Neural cell (in vitro differentiated cells): ENCODE data around the gene ZBTB2. TPM values are rescaled to one million over a fixed set of nuclear protein-coding genes. Genes with fewer than 3 reads are reported as not detected.
"Not testable (repeated sequence)": the region's sequence is repeated elsewhere in the genome, so short reads cannot be mapped to it uniquely, and the experiment has no call there.

Experiments
- H2AFZ ChIP-seq: fragments of 200-600, 300-800 bp; sonication (generic), shearing (Covaris generic); 2 replicates; pipeline ENCODE4 v1.6.0; 2014; ENCODE audit warnings: low read depth, mild to moderate bottlenecking, antibody characterized with exemption, low read length, moderate library complexity
- H3F3A ChIP-seq: fragments of 200-600 bp; shearing (Covaris generic); 2 replicates; pipeline ENCODE4 v1.6.1; 2016; ENCODE audit warnings: mild to moderate bottlenecking, moderate library complexity, mixed read lengths, antibody characterized with exemption, low read length; ENCODE audit not compliant: insufficient read depth, poor library complexity, severe bottlenecking
- H3K27ac ChIP-seq: fragments of 200-600, 300-800 bp; sonication (generic), shearing (Covaris generic); 2 replicates; pipeline ENCODE4 v1.5.1; 2014; ENCODE audit warnings: mild to moderate bottlenecking, low read length, moderate library complexity
- H3K27me3 ChIP-seq: fragments of 300-800, 200-600 bp; sonication (generic), shearing (Covaris generic); 2 replicates; pipeline ENCODE4 v1.6.0; 2014; ENCODE audit warnings: mild to moderate bottlenecking, low read depth, low read length, moderate library complexity; ENCODE audit not compliant: insufficient read depth
- H3K36me3 ChIP-seq: fragments of 300-800, 200-600 bp; sonication (generic), shearing (Covaris generic); 2 replicates; pipeline ENCODE4 v1.5.1; 2014; ENCODE audit warnings: mild to moderate bottlenecking, antibody characterized with exemption, low read length, moderate library complexity; ENCODE audit not compliant: insufficient read depth
- H3K4me2 ChIP-seq: fragments of 300-800, 200-600 bp; sonication (generic), shearing (Covaris generic); 2 replicates; pipeline ENCODE4 v1.6.0; 2014; ENCODE audit warnings: mild to moderate bottlenecking, low read length
- H3K4me3 ChIP-seq: fragments of 300-800, 200-600 bp; sonication (generic), shearing (Covaris generic); 2 replicates; pipeline ENCODE4 v1.5.1; 2014; ENCODE audit warnings: mild to moderate bottlenecking, low read length, moderate library complexity
- H3K79me2 ChIP-seq: fragments of 200-600 bp; shearing (Covaris generic); replicated peaks from 2 replicates; pipeline ENCODE4 v1.6.0; 2014; ENCODE audit warnings: mild to moderate bottlenecking, low read length, moderate library complexity; ENCODE audit not compliant: insufficient read depth
- H3K9ac ChIP-seq: fragments of 300-800, 200-600 bp; sonication (generic), shearing (Covaris generic); 2 replicates; pipeline ENCODE4 v1.6.1; 2016; ENCODE audit warnings: mild to moderate bottlenecking, low read length, mixed read lengths
- H3K9me2 ChIP-seq: fragments of 200-600 bp; shearing (Covaris generic); 2 replicates; pipeline ENCODE4 v1.6.1; 2016; ENCODE audit warnings: mild to moderate bottlenecking, low read length, mixed read lengths; ENCODE audit not compliant: insufficient read depth
- H3K9me3 ChIP-seq: fragments of 200-600, 300-800 bp; sonication (generic), shearing (Covaris generic); 2 replicates; pipeline ENCODE4 v1.6.1; 2016; ENCODE audit warnings: mild to moderate bottlenecking, mixed run types, low read length, moderate library complexity, mixed read lengths
- H4K20me1 ChIP-seq: fragments of 200-600 bp; shearing (Covaris generic); 2 replicates; pipeline ENCODE4 v1.6.1; 2016; ENCODE audit warnings: mild to moderate bottlenecking, mixed run types; ENCODE audit not compliant: insufficient read depth
- CTCF ChIP-seq: fragments of 450-650 bp; IDR thresholded peaks from 2 replicates; pipeline ENCODE4 v1.5.1; 2014; ENCODE audit warnings: antibody characterized with exemption, mild to moderate bottlenecking, moderate library complexity; ENCODE audit not compliant: poor library complexity, severe bottlenecking
- EP300 ChIP-seq: fragments of 450-650 bp; conservative IDR thresholded peaks from 2 replicates; pipeline ENCODE4 v1.6.1; 2014; ENCODE audit warnings: antibody characterized with exemption, mild to moderate bottlenecking, moderate library complexity; ENCODE audit not compliant: poor library complexity, severe bottlenecking
- EZH2 ChIP-seq: fragments of 200-600, 300-800 bp; shearing (Covaris generic), sonication (generic); IDR thresholded peaks from 2 replicates; pipeline ENCODE4 v1.6.1; 2014; ENCODE audit warnings: antibody characterized with exemption, low read length, borderline replicate concordance, mild to moderate bottlenecking; ENCODE audit not compliant: insufficient read depth, poor library complexity, severe bottlenecking
- MXI1 ChIP-seq: fragments of 450-650 bp; conservative IDR thresholded peaks from 2 replicates; pipeline ENCODE4 v1.6.1; 2014; ENCODE audit warnings: antibody characterized with exemption, mild to moderate bottlenecking; ENCODE audit not compliant: poor library complexity, severe bottlenecking
- POLR2AphosphoS5 ChIP-seq: IDR thresholded peaks from 2 replicates; pipeline ENCODE4 v1.6.1; 2012
- RAD21 ChIP-seq: fragments of 450-650 bp; conservative IDR thresholded peaks from 2 replicates; pipeline ENCODE4 v1.6.1; 2014; ENCODE audit warnings: antibody characterized with exemption, mild to moderate bottlenecking, moderate library complexity
- REST ChIP-seq: IDR thresholded peaks from 2 replicates; pipeline ENCODE4 v1.6.1; 2012; ENCODE audit warnings: borderline replicate concordance
- SMC3 ChIP-seq: fragments of 450-650 bp; conservative IDR thresholded peaks from 2 replicates; pipeline ENCODE4 v1.6.1; 2014; ENCODE audit warnings: antibody characterized with exemption, mild to moderate bottlenecking, moderate library complexity; ENCODE audit not compliant: poor library complexity
- TAF1 ChIP-seq: IDR thresholded peaks from 2 replicates; pipeline ENCODE4 v1.6.1; 2012; ENCODE audit warnings: low read depth
- polyA plus RNA-seq: library from polyadenylated mRNA; depleted of rRNA; stranded (reverse); fragments of >200 nt; gene quantifications from 2 replicates; pipeline ENCODE4 v1.2.3, GENCODE V29; 2014

Gene ZBTB2
- polyA plus RNA-seq, 1 donor from 2014 or later = 10.3 TPM

GRCh38 chr6:151350442-151351145, 40.8 kb downstream of the ZBTB2 start:
- H3F3A ChIP-seq = no peaks in the 10 kb centered on the region
- no peak overlapping the region for H2AFZ ChIP-seq
- H3K36me3 ChIP-seq = no peaks in the 10 kb centered on the region
- H3K27me3 ChIP-seq = no peaks in the 10 kb centered on the region
- no peak overlapping the region for H3K27ac ChIP-seq
- H3K9me3 ChIP-seq = no peaks in the 10 kb centered on the region
- no peak for TF ChIP-seq RAD21
- no peak for TF ChIP-seq CTCF
- no peak for TF ChIP-seq POLR2AphosphoS5
- TF ChIP-seq SMC3 = no peak
- TF ChIP-seq REST = no peak
- TF ChIP-seq EP300 = no peak
- TF ChIP-seq EZH2 = no peak
- no peak for TF ChIP-seq MXI1
- no peak for TF ChIP-seq TAF1
- H4K20me1 ChIP-seq = no peaks in the 10 kb centered on the region
- H3K9me2 ChIP-seq = no peaks in the 10 kb centered on the region
- H3K4me3 ChIP-seq = no peak overlapping the region
- H3K79me2 ChIP-seq = no peaks in the 10 kb centered on the region
- no peak overlapping the region for H3K4me2 ChIP-seq
- no peak overlapping the region for H3K9ac ChIP-seq

GRCh38 chr6:151349651-151350270, 41.6 kb downstream of the ZBTB2 start:
- Histone ChIP-seq H4K20me1 (no peaks in the 10 kb centered on the region), H2AFZ (no peak overlapping the region), H3K9me2 (no peaks in the 10 kb centered on the region), H3K4me3 (no peak overlapping the region), H3K36me3 (no peaks in the 10 kb centered on the region), H3K4me2 (no peak overlapping the region), H3K9ac (no peak overlapping the region), H3K9me3 (no peaks in the 10 kb centered on the region), H3K79me2 (no peaks in the 10 kb centered on the region), H3K27me3 (no peaks in the 10 kb centered on the region), H3K27ac (no peak overlapping the region), H3F3A (no peaks in the 10 kb centered on the region)
- TF ChIP-seq REST (no peak), CTCF (no peak), EZH2 (no peak), MXI1 (no peak), EP300 (no peak), POLR2AphosphoS5 (no peak), TAF1 (no peak), RAD21 (no peak), SMC3 (no peak)

- not testable (repeated sequence) for H3K9me3 ChIP-seq, H3K27me3 ChIP-seq, H3K79me2 ChIP-seq, H3K4me2 ChIP-seq, H4K20me1 ChIP-seq, H3K9ac ChIP-seq, H3F3A ChIP-seq, H3K36me3 ChIP-seq, H3K4me3 ChIP-seq, H3K27ac ChIP-seq, H3K9me2 ChIP-seq, H2AFZ ChIP-seq
Observed at GRCh38 chr6:151342750-151343149, 48.6 kb downstream of the ZBTB2 start.
